ENCODE data around the gene SCN1B.

The SCN1B gene

GRCh38 chr19:35000338-35000646 lies 30.0 kb upstream of the SCN1B start:
- peaks cover 34 to 35% of the 10 kb centered on the region in 2 experiments for H3K36me3 ChIP-seq (ENCODE audit: control insufficient read depth in 2 of 2, insufficient read depth in 1 of 2, low read length in 2 of 2)
- no peaks in the 10 kb centered on the region for H3K9me3 ChIP-seq (ENCODE audit: control insufficient read depth, insufficient read depth, low read depth, low read length)
- no peak for TF ChIP-seq ZBTB44 (tag by site-specific recombination; IDR thresholded peaks at IDR 0.05)
- TF ChIP-seq ZNF133 (tag by site-specific recombination; IDR thresholded peaks at IDR 0.05): no peak
- no peak for TF ChIP-seq ZNF23 (tag by site-specific recombination; IDR thresholded peaks at IDR 0.05; ENCODE audit: borderline replicate concordance)
- no peak for TF ChIP-seq ZNF274 (IDR thresholded peaks at IDR 0.05; ENCODE audit: low read length)
- no peak for TF ChIP-seq ZNF274 (tag by site-specific recombination; IDR thresholded peaks at IDR 0.05; ENCODE audit: borderline replicate concordance)
- TF ChIP-seq HOXD13 (CRISPR knock-in tag; IDR thresholded peaks at IDR 0.05; ENCODE audit: borderline replicate concordance): no peak
- TF ChIP-seq ZNF248 (tag by site-specific recombination; IDR thresholded peaks at IDR 0.05): no peak
- no peak for TF ChIP-seq ZSCAN16 (tag by site-specific recombination; IDR thresholded peaks at IDR 0.05)
- TF ChIP-seq ZNF791 (tag by site-specific recombination; IDR thresholded peaks at IDR 0.05): no peak
- no peak for TF ChIP-seq ZNF2 (tag by site-specific recombination; IDR thresholded peaks at IDR 0.05)
- TF ChIP-seq ZSCAN18 (tag by site-specific recombination; IDR thresholded peaks at IDR 0.05): no peak
- TF ChIP-seq ZNF311 (tag by site-specific recombination; IDR thresholded peaks at IDR 0.05; ENCODE audit: borderline replicate concordance): no peak
- no peak for TF ChIP-seq ZNF48 (tag by site-specific recombination; IDR thresholded peaks at IDR 0.05)
- no peak for TF ChIP-seq ZNF18 (tag by site-specific recombination; IDR thresholded peaks at IDR 0.05)
- peak overlapping the region; percentile 98 for H3K27ac ChIP-seq (ENCODE audit: extremely low read depth, low read depth, low read length)
- H3K4me3 ChIP-seq (ENCODE audit: low read depth, low read length): peak overlapping the region; percentile 63
- peaks cover 35% of the 10 kb centered on the region for H3K4me1 ChIP-seq (ENCODE audit: control insufficient read depth, insufficient read depth, low read length)
- CTCF ChIA-PET: interaction anchor here (0.6 to 4.3 kb wide), 10 partner anchors 11 to 361 kb away, joined by 3 to 35 read pairs (median 4); no protein-coding TSS in a partner anchor
- POLR2A ChIA-PET: interaction anchor here (0.7 to 3.0 kb wide), 11 partner anchors 11 to 915 kb away, joined by 3 to 20 read pairs (median 9); partner anchors contain the start of genes SCGB2B2, SCN1B, ZNF30 and ZNF302

- H3K9me3 ChIP-seq (ENCODE audit: control insufficient read depth, insufficient read depth, low read depth, low read length): no peaks in the 10 kb centered on the region
- POLR2A ChIA-PET: interaction anchor here (0.7 to 3.0 kb wide), 10 partner anchors 10 to 323 kb away, joined by 3 to 20 read pairs (median 6); partner anchors contain the start of genes SCGB2B2, SCN1B, ZNF30 and ZNF302
- peak overlapping the region; percentile 63 for H3K4me3 ChIP-seq (ENCODE audit: low read depth, low read length)
- peak overlapping the region; percentile 98 for H3K27ac ChIP-seq (ENCODE audit: extremely low read depth, low read depth, low read length)
- CTCF ChIA-PET: interaction anchor here (0.6 to 4.3 kb wide), 13 partner anchors 11 to 548 kb away, joined by 3 to 35 read pairs (median 3); no protein-coding TSS in a partner anchor
- H3K36me3 ChIP-seq (ENCODE audit: control insufficient read depth in 2 of 2, insufficient read depth in 1 of 2, low read length in 2 of 2): peaks cover 40% of the 10 kb centered on the region in 2 experiments
- peaks cover 38% of the 10 kb centered on the region for H3K4me1 ChIP-seq (ENCODE audit: control insufficient read depth, insufficient read depth, low read length)
- TF ChIP-seq ZNF514 (tag by site-specific recombination; IDR thresholded peaks at IDR 0.05): no peak
- TF ChIP-seq ZSCAN30 (tag by site-specific recombination; IDR thresholded peaks at IDR 0.05): peak; percentile 57; the same call in 1 of the 2 replicates
- TF ChIP-seq ZNF2 (tag by site-specific recombination; IDR thresholded peaks at IDR 0.05): peak; percentile 87; the same call in 1 of the 2 replicates
- peak; percentile 85 for TF ChIP-seq ZBTB20 (tag by site-specific recombination; IDR thresholded peaks at IDR 0.05)
- TF ChIP-seq ZBTB49 (tag by site-specific recombination; IDR thresholded peaks at IDR 0.05; ENCODE audit: low read depth): no peak
- TF ChIP-seq SP3 (tag by site-specific recombination; IDR thresholded peaks at IDR 0.05): peak; percentile 36; the same call in 1 of the 2 replicates
- TF ChIP-seq ZNF843 (tag by site-specific recombination; IDR thresholded peaks at IDR 0.05): 0 out of 2 replicates have a peak, but pooled peaks have one; percentile 10
- TF ChIP-seq ZNF521 (tag by site-specific recombination; IDR thresholded peaks at IDR 0.05): no peak
- TF ChIP-seq ZBTB8A (tag by site-specific recombination; IDR thresholded peaks at IDR 0.05): peak; percentile 26; the same call in 1 of the 2 replicates
- peak; percentile 78; the same call in 1 of the 2 replicates for TF ChIP-seq ZNF18 (tag by site-specific recombination; IDR thresholded peaks at IDR 0.05)
- no peak for TF ChIP-seq RBAK (tag by site-specific recombination; IDR thresholded peaks at IDR 0.05)
- TF ChIP-seq ZSCAN18 (tag by site-specific recombination; IDR thresholded peaks at IDR 0.05): no peak
Measured at GRCh38 chr19:35000647-35001501, 29.4 kb upstream of the SCN1B start.

All from HEK293 (cell line).